ENCODE results near the gene ITSN2. TPM values are rescaled to one million over a fixed set of nuclear protein-coding genes. Genes with fewer than 3 reads are reported as not detected.

The ITSN2 gene
- total RNA-seq, 1 experiment from 2014 or later = 19.8 TPM

DNA sequence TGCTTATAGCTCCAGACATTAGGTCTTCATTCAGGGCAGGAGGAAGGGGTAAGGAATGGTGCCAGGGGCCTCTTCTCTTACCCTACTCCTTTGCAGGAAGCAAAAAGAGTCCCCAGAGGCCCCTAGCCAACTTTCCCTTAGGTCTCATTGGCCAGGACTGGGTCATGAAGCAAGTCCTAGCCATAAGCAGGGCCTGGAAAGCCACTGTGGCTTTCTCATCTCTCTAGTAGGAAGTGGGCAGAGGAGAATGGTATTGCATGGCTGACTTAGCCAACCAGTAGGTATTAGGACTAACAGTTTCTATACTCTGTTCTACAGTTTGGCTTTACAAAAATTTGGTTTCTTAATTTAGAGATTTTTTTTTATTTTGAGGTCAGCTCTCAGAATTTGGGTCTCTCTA, 180.7 kb downstream of the ITSN2 start:
- H3K27me3 Mint-ChIP-seq (ENCODE audit: low read depth) = no peaks in the 10 kb centered on the region; the same call in 1 of the 2 replicates
- no peaks in the 10 kb centered on the region for H3K4me1 Mint-ChIP-seq
- no peak overlapping the region for H3K27ac Mint-ChIP-seq
- POLR2A ChIA-PET = no interaction called here
- no peaks in the 10 kb centered on the region for H3K9me3 Mint-ChIP-seq
- ATAC-seq (no peak), DNase-seq (ENCODE audit: low spot score) (no peak)
- TF ChIP-seq CBFB (CRISPR knock-in tag; IDR thresholded peaks at IDR 0.05; ENCODE audit: low read depth) (no peak), GTF2I (CRISPR knock-in tag; conservative IDR thresholded peaks at IDR 0.05) (no peak), ESRRA (CRISPR knock-in tag; IDR thresholded peaks at IDR 0.05; ENCODE audit: borderline replicate concordance) (no peak), ZNF263 (CRISPR knock-in tag; IDR thresholded peaks at IDR 0.05; ENCODE audit: low read depth) (no peak), PRRX2 (CRISPR knock-in tag; IDR thresholded peaks at IDR 0.05) (no peak), SP1 (CRISPR knock-in tag; conservative IDR thresholded peaks at IDR 0.05) (no peak), NFATC4 (CRISPR knock-in tag; IDR thresholded peaks at IDR 0.05) (no peak)
- TF ChIP-seq, protein P1, sequence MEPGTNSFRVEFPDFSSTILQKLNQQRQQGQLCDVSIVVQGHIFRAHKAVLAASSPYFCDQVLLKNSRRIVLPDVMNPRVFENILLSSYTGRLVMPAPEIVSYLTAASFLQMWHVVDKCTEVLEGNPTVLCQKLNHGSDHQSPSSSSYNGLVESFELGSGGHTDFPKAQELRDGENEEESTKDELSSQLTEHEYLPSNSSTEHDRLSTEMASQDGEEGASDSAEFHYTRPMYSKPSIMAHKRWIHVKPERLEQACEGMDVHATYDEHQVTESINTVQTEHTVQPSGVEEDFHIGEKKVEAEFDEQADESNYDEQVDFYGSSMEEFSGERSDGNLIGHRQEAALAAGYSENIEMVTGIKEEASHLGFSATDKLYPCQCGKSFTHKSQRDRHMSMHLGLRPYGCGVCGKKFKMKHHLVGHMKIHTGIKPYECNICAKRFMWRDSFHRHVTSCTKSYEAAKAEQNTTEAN (CRISPR knock-in tag; IDR thresholded peaks at IDR 0.05) = no peak
- TF ChIP-seq, protein P2, sequence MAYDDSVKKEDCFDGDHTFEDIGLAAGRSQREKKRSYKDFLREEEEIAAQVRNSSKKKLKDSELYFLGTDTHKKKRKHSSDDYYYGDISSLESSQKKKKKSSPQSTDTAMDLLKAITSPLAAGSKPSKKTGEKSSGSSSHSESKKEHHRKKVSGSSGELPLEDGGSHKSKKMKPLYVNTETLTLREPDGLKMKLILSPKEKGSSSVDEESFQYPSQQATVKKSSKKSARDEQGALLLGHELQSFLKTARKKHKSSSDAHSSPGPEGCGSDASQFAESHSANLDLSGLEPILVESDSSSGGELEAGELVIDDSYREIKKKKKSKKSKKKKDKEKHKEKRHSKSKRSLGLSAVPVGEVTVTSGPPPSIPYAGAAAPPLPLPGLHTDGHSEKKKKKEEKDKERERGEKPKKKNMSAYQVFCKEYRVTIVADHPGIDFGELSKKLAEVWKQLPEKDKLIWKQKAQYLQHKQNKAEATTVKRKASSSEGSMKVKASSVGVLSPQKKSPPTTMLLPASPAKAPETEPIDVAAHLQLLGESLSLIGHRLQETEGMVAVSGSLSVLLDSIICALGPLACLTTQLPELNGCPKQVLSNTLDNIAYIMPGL (CRISPR knock-in tag; IDR thresholded peaks at IDR 0.05) = no peak
- TF ChIP-seq, protein P3, sequence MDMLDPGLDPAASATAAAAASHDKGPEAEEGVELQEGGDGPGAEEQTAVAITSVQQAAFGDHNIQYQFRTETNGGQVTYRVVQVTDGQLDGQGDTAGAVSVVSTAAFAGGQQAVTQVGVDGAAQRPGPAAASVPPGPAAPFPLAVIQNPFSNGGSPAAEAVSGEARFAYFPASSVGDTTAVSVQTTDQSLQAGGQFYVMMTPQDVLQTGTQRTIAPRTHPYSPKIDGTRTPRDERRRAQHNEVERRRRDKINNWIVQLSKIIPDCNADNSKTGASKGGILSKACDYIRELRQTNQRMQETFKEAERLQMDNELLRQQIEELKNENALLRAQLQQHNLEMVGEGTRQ (CRISPR knock-in tag; IDR thresholded peaks at IDR 0.05) = no peak
- TF ChIP-seq, protein P4, sequence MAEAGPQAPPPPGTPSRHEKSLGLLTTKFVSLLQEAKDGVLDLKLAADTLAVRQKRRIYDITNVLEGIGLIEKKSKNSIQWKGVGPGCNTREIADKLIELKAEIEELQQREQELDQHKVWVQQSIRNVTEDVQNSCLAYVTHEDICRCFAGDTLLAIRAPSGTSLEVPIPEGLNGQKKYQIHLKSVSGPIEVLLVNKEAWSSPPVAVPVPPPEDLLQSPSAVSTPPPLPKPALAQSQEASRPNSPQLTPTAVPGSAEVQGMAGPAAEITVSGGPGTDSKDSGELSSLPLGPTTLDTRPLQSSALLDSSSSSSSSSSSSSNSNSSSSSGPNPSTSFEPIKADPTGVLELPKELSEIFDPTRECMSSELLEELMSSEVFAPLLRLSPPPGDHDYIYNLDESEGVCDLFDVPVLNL (CRISPR knock-in tag; IDR thresholded peaks at IDR 0.05; ENCODE audit: borderline replicate concordance, low read depth) = no peak
- no peaks in the 10 kb centered on the region for H3K36me3 Mint-ChIP-seq
- CTCF ChIA-PET = no interaction called here
- no peak overlapping the region for H3K4me3 Mint-ChIP-seq

DNA sequence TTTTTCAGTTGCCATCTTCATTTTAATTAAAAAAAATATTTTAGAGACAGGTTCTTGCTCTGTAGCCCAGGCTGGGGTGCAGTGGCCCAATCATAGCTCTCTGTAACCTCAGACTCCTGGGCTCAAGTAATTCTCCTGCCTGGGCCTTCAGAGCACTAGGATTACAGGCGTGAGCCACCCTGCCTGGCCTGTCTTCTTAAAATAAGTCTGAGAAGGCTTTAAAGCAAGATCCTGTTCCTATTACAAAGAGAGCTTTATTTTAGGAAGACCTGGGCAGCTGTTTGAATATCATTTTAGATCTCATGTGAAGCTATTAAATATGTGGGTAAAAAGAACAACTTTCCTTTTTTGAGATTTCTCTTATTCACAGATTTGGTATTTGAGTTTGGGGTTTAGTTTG, 184.0 kb downstream of the ITSN2 start:
- ATAC-seq (no peak), DNase-seq (ENCODE audit: low spot score) (no peak)
- H3K27ac Mint-ChIP-seq = no peak overlapping the region
- no peaks in the 10 kb centered on the region for H3K4me1 Mint-ChIP-seq
- no peaks in the 10 kb centered on the region for H3K9me3 Mint-ChIP-seq
- CTCF ChIA-PET = interaction anchor here (1.2 kb wide), 1 partner anchor 92 kb away, joined by 4 read pairs; the partner anchor contains the start of gene TP53I3
- POLR2A ChIA-PET = no interaction called here
- no peak overlapping the region for H3K4me3 Mint-ChIP-seq
- no peaks in the 10 kb centered on the region for H3K36me3 Mint-ChIP-seq
- H3K27me3 Mint-ChIP-seq (ENCODE audit: low read depth) = no peaks in the 10 kb centered on the region
- TF ChIP-seq ATF1 (CRISPR knock-in tag; IDR thresholded peaks at IDR 0.05) (no peak), CREB1 (CRISPR knock-in tag; IDR thresholded peaks at IDR 0.05) (no peak), ETV6 (CRISPR knock-in tag; IDR thresholded peaks at IDR 0.05) (no peak)
- TF ChIP-seq, protein P5, sequence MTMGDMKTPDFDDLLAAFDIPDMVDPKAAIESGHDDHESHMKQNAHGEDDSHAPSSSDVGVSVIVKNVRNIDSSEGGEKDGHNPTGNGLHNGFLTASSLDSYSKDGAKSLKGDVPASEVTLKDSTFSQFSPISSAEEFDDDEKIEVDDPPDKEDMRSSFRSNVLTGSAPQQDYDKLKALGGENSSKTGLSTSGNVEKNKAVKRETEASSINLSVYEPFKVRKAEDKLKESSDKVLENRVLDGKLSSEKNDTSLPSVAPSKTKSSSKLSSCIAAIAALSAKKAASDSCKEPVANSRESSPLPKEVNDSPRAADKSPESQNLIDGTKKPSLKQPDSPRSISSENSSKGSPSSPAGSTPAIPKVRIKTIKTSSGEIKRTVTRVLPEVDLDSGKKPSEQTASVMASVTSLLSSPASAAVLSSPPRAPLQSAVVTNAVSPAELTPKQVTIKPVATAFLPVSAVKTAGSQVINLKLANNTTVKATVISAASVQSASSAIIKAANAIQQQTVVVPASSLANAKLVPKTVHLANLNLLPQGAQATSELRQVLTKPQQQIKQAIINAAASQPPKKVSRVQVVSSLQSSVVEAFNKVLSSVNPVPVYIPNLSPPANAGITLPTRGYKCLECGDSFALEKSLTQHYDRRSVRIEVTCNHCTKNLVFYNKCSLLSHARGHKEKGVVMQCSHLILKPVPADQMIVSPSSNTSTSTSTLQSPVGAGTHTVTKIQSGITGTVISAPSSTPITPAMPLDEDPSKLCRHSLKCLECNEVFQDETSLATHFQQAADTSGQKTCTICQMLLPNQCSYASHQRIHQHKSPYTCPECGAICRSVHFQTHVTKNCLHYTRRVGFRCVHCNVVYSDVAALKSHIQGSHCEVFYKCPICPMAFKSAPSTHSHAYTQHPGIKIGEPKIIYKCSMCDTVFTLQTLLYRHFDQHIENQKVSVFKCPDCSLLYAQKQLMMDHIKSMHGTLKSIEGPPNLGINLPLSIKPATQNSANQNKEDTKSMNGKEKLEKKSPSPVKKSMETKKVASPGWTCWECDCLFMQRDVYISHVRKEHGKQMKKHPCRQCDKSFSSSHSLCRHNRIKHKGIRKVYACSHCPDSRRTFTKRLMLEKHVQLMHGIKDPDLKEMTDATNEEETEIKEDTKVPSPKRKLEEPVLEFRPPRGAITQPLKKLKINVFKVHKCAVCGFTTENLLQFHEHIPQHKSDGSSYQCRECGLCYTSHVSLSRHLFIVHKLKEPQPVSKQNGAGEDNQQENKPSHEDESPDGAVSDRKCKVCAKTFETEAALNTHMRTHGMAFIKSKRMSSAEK (CRISPR knock-in tag; IDR thresholded peaks at IDR 0.05; ENCODE audit: borderline replicate concordance) = no peak
- TF ChIP-seq, protein P6, sequence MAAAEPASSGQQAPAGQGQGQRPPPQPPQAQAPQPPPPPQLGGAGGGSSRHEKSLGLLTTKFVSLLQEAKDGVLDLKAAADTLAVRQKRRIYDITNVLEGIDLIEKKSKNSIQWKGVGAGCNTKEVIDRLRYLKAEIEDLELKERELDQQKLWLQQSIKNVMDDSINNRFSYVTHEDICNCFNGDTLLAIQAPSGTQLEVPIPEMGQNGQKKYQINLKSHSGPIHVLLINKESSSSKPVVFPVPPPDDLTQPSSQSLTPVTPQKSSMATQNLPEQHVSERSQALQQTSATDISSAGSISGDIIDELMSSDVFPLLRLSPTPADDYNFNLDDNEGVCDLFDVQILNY (CRISPR knock-in tag; IDR thresholded peaks at IDR 0.05) = no peak
- TF ChIP-seq, protein P7, sequence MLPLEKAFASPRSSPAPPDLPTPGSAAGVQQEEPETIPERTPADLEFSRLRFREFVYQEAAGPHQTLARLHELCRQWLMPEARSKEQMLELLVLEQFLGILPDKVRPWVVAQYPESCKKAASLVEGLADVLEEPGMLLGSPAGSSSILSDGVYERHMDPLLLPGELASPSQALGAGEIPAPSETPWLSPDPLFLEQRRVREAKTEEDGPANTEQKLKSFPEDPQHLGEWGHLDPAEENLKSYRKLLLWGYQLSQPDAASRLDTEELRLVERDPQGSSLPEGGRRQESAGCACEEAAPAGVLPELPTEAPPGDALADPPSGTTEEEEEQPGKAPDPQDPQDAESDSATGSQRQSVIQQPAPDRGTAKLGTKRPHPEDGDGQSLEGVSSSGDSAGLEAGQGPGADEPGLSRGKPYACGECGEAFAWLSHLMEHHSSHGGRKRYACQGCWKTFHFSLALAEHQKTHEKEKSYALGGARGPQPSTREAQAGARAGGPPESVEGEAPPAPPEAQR (CRISPR knock-in tag; IDR thresholded peaks at IDR 0.05) = no peak
- TF ChIP-seq, protein P8, sequence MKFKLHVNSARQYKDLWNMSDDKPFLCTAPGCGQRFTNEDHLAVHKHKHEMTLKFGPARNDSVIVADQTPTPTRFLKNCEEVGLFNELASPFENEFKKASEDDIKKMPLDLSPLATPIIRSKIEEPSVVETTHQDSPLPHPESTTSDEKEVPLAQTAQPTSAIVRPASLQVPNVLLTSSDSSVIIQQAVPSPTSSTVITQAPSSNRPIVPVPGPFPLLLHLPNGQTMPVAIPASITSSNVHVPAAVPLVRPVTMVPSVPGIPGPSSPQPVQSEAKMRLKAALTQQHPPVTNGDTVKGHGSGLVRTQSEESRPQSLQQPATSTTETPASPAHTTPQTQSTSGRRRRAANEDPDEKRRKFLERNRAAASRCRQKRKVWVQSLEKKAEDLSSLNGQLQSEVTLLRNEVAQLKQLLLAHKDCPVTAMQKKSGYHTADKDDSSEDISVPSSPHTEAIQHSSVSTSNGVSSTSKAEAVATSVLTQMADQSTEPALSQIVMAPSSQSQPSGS (CRISPR knock-in tag; IDR thresholded peaks at IDR 0.05; ENCODE audit: borderline replicate concordance, low read depth) = no peak
- TF ChIP-seq, protein P9, sequence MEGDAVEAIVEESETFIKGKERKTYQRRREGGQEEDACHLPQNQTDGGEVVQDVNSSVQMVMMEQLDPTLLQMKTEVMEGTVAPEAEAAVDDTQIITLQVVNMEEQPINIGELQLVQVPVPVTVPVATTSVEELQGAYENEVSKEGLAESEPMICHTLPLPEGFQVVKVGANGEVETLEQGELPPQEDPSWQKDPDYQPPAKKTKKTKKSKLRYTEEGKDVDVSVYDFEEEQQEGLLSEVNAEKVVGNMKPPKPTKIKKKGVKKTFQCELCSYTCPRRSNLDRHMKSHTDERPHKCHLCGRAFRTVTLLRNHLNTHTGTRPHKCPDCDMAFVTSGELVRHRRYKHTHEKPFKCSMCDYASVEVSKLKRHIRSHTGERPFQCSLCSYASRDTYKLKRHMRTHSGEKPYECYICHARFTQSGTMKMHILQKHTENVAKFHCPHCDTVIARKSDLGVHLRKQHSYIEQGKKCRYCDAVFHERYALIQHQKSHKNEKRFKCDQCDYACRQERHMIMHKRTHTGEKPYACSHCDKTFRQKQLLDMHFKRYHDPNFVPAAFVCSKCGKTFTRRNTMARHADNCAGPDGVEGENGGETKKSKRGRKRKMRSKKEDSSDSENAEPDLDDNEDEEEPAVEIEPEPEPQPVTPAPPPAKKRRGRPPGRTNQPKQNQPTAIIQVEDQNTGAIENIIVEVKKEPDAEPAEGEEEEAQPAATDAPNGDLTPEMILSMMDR (IDR thresholded peaks at IDR 0.05) = no peak

Measured in WTC11 (cell line).